SK-N-SH (cell line): ENCODE results near the gene FRYL. TPM values are rescaled to one million over a fixed set of nuclear protein-coding genes. Genes with fewer than 3 reads are reported as not detected.

Experiments
- CTCF ChIA-PET: fragments of 300-600, 350-600 bp; formaldehyde crosslinking; extraction: SDS; loops from one replicate; lab custom pipeline; 2021; lab: Yijun Ruan, JAX
- POLR2A ChIA-PET: fragments of 350-600 bp; sonication (Branson Sonifier 250); formaldehyde crosslinking; extraction: SDS; loops from one replicate; lab custom pipeline; 2020; ENCODE audit warnings: antibody characterized with exemption, inconsistent platforms; lab: Yijun Ruan, JAX
- DNase-seq: peaks from one replicate; pipeline ENCODE4 v3.0.0; 2012
- H2AFZ ChIP-seq: fragments of 200-600 bp; sonication (generic); 2 replicates; pipeline ENCODE4 v1.8.1; 2016; ENCODE audit warnings: antibody characterized with exemption, mild to moderate bottlenecking, low read depth
- H3F3A ChIP-seq: fragments of 200-600 bp; sonication (generic); replicated peaks from 2 replicates; pipeline ENCODE3; 2016; ENCODE audit warnings: antibody characterized with exemption, mild to moderate bottlenecking; ENCODE audit not compliant: insufficient read depth
- H3K27ac ChIP-seq, 2 experiments: fragments of 200-500 bp in 1 of 2; fragments of 200-600 bp in 1 of 2; sonication (Bioruptor generic) in 1 of 2; sonication (generic), shearing (Covaris generic) in 1 of 2; 2 replicates each; pipeline versions ENCODE4 v1.5.1 to v1.6.1; 2014 to 2016; ENCODE audit warnings: low read depth in 2 of 2, inconsistent platforms in 1 of 2, low read length in 1 of 2, mild to moderate bottlenecking in 1 of 2, mixed read lengths in 1 of 2
- H3K27me3 ChIP-seq: fragments of 200-600 bp; sonication (generic), shearing (Covaris generic); 2 replicates; pipeline ENCODE4 v1.6.1; 2016; ENCODE audit warnings: mixed run types; ENCODE audit not compliant: insufficient read depth
- H3K36me3 ChIP-seq, 2 experiments: fragments of 200-500 bp in 1 of 2; fragments of 200-600 bp in 1 of 2; sonication (Bioruptor generic) in 1 of 2; sonication (generic) in 1 of 2; replicated peaks in 1 of 2; 2 replicates each; pipeline versions ENCODE3 to v1.5.1; 2014 to 2016; ENCODE audit warnings: low read length in 1 of 2, mild to moderate bottlenecking in 1 of 2; ENCODE audit not compliant: insufficient read depth in 2 of 2, control insufficient read depth in 1 of 2
- H3K4me1 ChIP-seq, 2 experiments: fragments of 200-500 bp in 1 of 2; fragments of 200-600 bp in 1 of 2; sonication (Bioruptor generic) in 1 of 2; sonication (generic), shearing (Covaris generic) in 1 of 2; 2 replicates each; pipeline versions ENCODE4 v1.5.1 to v1.6.1; 2014 to 2016; ENCODE audit warnings: low read depth in 1 of 2, low read length in 1 of 2, mixed run types in 1 of 2; ENCODE audit not compliant: insufficient read depth in 2 of 2, control insufficient read depth in 1 of 2
- H3K4me2 ChIP-seq: fragments of 200-600 bp; sonication (generic), shearing (Covaris generic); 2 replicates; pipeline ENCODE4 v1.6.1; 2017; ENCODE audit warnings: mixed run types
- H3K4me3 ChIP-seq, 2 experiments: fragments of 200-500 bp in 1 of 2; fragments of 200-600 bp in 1 of 2; sonication (Bioruptor generic) in 1 of 2; sonication (generic), shearing (Covaris generic) in 1 of 2; 2 replicates each; pipeline versions ENCODE4 v1.5.1 to v1.8.1; 2014 to 2016; ENCODE audit warnings: low read depth in 2 of 2, inconsistent platforms in 1 of 2, low read length in 1 of 2, mild to moderate bottlenecking in 1 of 2, mixed read lengths in 1 of 2, moderate library complexity in 1 of 2
- H3K79me2 ChIP-seq: fragments of 200-600 bp; sonication (generic); 2 replicates; pipeline ENCODE4 v1.8.1; 2017; ENCODE audit warnings: mild to moderate bottlenecking; ENCODE audit not compliant: insufficient read depth
- H3K9ac ChIP-seq: fragments of 200-600 bp; sonication (generic); 2 replicates; pipeline ENCODE4 v1.6.1; 2017; ENCODE audit warnings: mixed run types
- H3K9me2 ChIP-seq: fragments of 200-600 bp; sonication (generic); 2 replicates; pipeline ENCODE4 v1.6.1; 2017; ENCODE audit warnings: mixed run types
- H3K9me3 ChIP-seq: fragments of 200-600 bp; sonication (generic); 2 replicates; pipeline ENCODE4 v1.6.1; 2017; ENCODE audit warnings: mixed run types, mild to moderate bottlenecking, moderate library complexity
- H4K20me1 ChIP-seq: fragments of 200-600 bp; sonication (generic); 2 replicates; pipeline ENCODE4 v1.6.1; 2017; ENCODE audit warnings: mild to moderate bottlenecking, mixed run types; ENCODE audit not compliant: insufficient read depth
- CTCF ChIP-seq: fragments of 200-600 bp; sonication (generic); IDR thresholded peaks from 2 replicates; pipeline ENCODE4 v1.6.1; 2017; ENCODE audit warnings: antibody characterized with exemption, mild to moderate bottlenecking, moderate library complexity
- EZH2phosphoT487 ChIP-seq: fragments of 200-600 bp; sonication (generic); IDR thresholded peaks from 2 replicates; pipeline ENCODE4 v1.6.1; 2017; ENCODE audit warnings: low read depth, mixed run types, mild to moderate bottlenecking, antibody characterized with exemption, moderate library complexity, borderline replicate concordance
- FOSL2 ChIP-seq: IDR thresholded peaks from 2 replicates; pipeline ENCODE4 v1.4.0; 2012; ENCODE audit warnings: low read depth, mild to moderate bottlenecking, moderate library complexity, borderline replicate concordance
- FOXJ3 ChIP-seq: sonication (generic); formaldehyde crosslinking; IDR thresholded peaks from 2 replicates; pipeline ENCODE4 v1.5.1; 2020; ENCODE audit warnings: mild to moderate bottlenecking, missing genetic modification reagents
- FOXM1 ChIP-seq: IDR thresholded peaks from 2 replicates; pipeline ENCODE4 v1.4.0; 2012; ENCODE audit warnings: low read depth, mild to moderate bottlenecking
- GABPA ChIP-seq: IDR thresholded peaks from 2 replicates; pipeline ENCODE4 v1.4.0; 2012; ENCODE audit warnings: low read depth, mild to moderate bottlenecking
- GATA2 ChIP-seq: sonication (generic); formaldehyde crosslinking; IDR thresholded peaks from 2 replicates; pipeline ENCODE4 v1.5.0; 2020; ENCODE audit warnings: mild to moderate bottlenecking, missing genetic modification reagents
- IRF3 ChIP-seq: fragments of 150-350 bp; IDR thresholded peaks from 2 replicates; pipeline ENCODE4 v1.6.1; 2016; ENCODE audit warnings: mild to moderate bottlenecking, low read depth, low read length
- JUND ChIP-seq: IDR thresholded peaks from 2 replicates; pipeline ENCODE4 v1.4.0; 2012
- MEF2A ChIP-seq: IDR thresholded peaks from 2 replicates; pipeline ENCODE4 v1.4.0; 2012; ENCODE audit warnings: low read depth, borderline replicate concordance
- MXI1 ChIP-seq: IDR thresholded peaks from 2 replicates; pipeline ENCODE4 v1.6.1; 2012; ENCODE audit warnings: mild to moderate bottlenecking, low read depth, low read length, improper control_type of control experiment
- NFIC ChIP-seq: IDR thresholded peaks from 2 replicates; pipeline ENCODE4 v1.4.0; 2012; ENCODE audit warnings: borderline replicate concordance
- RAD21 ChIP-seq: IDR thresholded peaks from 2 replicates; pipeline ENCODE4 v1.6.1; 2012; ENCODE audit warnings: mild to moderate bottlenecking, low read length
- RFX5 ChIP-seq: IDR thresholded peaks from 2 replicates; pipeline ENCODE4 v1.6.1; 2012; ENCODE audit warnings: mild to moderate bottlenecking, improper control_type of control experiment, low read length
- RXRA ChIP-seq: IDR thresholded peaks from 2 replicates; pipeline ENCODE4 v1.4.0; 2012; ENCODE audit warnings: low read depth, mild to moderate bottlenecking, borderline replicate concordance
- SIN3A ChIP-seq: IDR thresholded peaks from 2 replicates; pipeline ENCODE4 v1.6.1; 2012; ENCODE audit warnings: low read depth, mild to moderate bottlenecking, low read length, moderate library complexity, borderline replicate concordance
- SMC3 ChIP-seq: IDR thresholded peaks from 2 replicates; pipeline ENCODE4 v1.6.1; 2012; ENCODE audit warnings: low read depth, low read length, improper control_type of control experiment
- TAF1 ChIP-seq: IDR thresholded peaks from 2 replicates; pipeline ENCODE4 v1.6.1; 2012; ENCODE audit warnings: low read depth, mild to moderate bottlenecking, low read length, moderate library complexity, borderline replicate concordance
- TCF12 ChIP-seq: IDR thresholded peaks from 2 replicates; pipeline ENCODE4 v1.4.0; 2012
- WGBS: methylation state at CpG from one replicate; pipeline ENCODE4 v1.1.6; 2017; ENCODE audit warnings: low lambda C conversion rate; 5-methylcytosine and 5-hydroxymethylcytosine counted together
- polyA plus RNA-seq, 3 experiments: library from polyadenylated mRNA; depleted of rRNA; stranded (reverse); fragments of >200 nt; gene quantifications; 2 replicates each; pipeline ENCODE4 v1.2.3, GENCODE V29; 2012
- TF ChIP-seq, protein P1 (sequence below): IDR thresholded peaks from 2 replicates; pipeline ENCODE4 v1.6.1; 2012; ENCODE audit warnings: mild to moderate bottlenecking, low read depth, low read length, moderate library complexity

Gene FRYL
- polyA plus RNA-seq, 1 of the 3 experiments (the other 2 are of a cell fraction): 8.2 TPM

DNA sequence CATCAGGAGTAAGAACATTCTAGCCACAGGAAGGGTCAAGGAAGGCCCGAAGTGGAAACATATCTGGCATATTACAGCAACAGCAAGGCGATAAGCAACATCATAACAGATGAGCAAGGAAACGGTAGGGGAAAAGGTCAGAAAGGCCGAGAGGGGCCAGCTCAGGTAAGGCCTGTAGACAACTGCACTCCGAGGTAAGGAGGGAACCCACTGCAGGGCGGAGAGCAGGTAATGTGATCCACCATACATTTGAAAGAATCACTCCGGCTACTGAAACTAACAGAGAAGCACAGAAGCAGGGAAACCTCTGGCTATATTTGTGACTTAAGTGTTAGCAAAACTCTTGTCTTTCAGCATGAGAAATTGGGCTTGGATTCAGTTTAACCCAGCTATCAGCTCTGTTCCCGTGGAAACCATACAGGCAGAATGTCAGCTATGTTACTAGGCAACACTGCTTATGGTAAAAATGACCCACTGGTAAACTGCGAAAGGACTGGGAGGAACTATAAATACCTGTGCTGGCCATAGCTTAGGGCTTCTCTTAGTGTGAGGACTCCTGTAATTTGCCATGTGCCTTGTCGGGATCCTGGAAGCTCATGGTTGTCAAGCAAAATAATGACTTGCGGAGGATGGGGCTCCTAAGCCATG, 31.0 kb downstream of the FRYL start:
- Histone ChIP-seq H3K4me1 (peaks cover 4 to 9% of the 10 kb centered on the region in 2 experiments; a peak in 2 of 4 replicates), H2AFZ (no peak overlapping the region), H3F3A (peaks cover 6% of the 10 kb centered on the region), H4K20me1 (peaks cover 43% of the 10 kb centered on the region), H3K4me3 (no peak overlapping the region), H3K9me2 (no peaks in the 10 kb centered on the region), H3K27ac (no peak overlapping the region), H3K36me3 (no peaks in the 10 kb centered on the region), H3K9me3 (no peaks in the 10 kb centered on the region), H3K79me2 (peaks cover 96% of the 10 kb centered on the region), H3K9ac (no peak overlapping the region), H3K4me2 (no peak overlapping the region), H3K27me3 (no peaks in the 10 kb centered on the region)
- ChIA-PET POLR2A (no interaction called here), CTCF (interaction anchor here (1.0 kb wide), 1 partner anchor 11 kb away, joined by 3 read pairs; no protein-coding TSS in a partner anchor)
- no peak for DNase-seq
- WGBS: 97% methylated on average over 11 of the region's 11 CpGs
- no peak for TF ChIP-seq GABPA
- TF ChIP-seq MXI1: no peak
- no peak for TF ChIP-seq GATA2 (CRISPR knock-in tag)
- TF ChIP-seq SMC3: no peak

- TF ChIP-seq FOXJ3 (CRISPR knock-in tag): no peak
- no peak for TF ChIP-seq FOSL2
- TF ChIP-seq CTCF: no peak
- no peak for TF ChIP-seq IRF3
- TF ChIP-seq JUND: no peak
- TF ChIP-seq MEF2A: no peak
- no peak for TF ChIP-seq GATA2 (CRISPR knock-in tag)
- no peak for TF ChIP-seq RXRA
- no peak for TF ChIP-seq NFIC
- TF ChIP-seq SIN3A: no peak
- TF ChIP-seq RFX5: no peak
- TF ChIP-seq TAF1: no peak
- TF ChIP-seq FOXM1: no peak
- no peak for TF ChIP-seq RAD21
- TF ChIP-seq TCF12: no peak
- TF ChIP-seq MXI1: no peak
- TF ChIP-seq, protein P1, sequence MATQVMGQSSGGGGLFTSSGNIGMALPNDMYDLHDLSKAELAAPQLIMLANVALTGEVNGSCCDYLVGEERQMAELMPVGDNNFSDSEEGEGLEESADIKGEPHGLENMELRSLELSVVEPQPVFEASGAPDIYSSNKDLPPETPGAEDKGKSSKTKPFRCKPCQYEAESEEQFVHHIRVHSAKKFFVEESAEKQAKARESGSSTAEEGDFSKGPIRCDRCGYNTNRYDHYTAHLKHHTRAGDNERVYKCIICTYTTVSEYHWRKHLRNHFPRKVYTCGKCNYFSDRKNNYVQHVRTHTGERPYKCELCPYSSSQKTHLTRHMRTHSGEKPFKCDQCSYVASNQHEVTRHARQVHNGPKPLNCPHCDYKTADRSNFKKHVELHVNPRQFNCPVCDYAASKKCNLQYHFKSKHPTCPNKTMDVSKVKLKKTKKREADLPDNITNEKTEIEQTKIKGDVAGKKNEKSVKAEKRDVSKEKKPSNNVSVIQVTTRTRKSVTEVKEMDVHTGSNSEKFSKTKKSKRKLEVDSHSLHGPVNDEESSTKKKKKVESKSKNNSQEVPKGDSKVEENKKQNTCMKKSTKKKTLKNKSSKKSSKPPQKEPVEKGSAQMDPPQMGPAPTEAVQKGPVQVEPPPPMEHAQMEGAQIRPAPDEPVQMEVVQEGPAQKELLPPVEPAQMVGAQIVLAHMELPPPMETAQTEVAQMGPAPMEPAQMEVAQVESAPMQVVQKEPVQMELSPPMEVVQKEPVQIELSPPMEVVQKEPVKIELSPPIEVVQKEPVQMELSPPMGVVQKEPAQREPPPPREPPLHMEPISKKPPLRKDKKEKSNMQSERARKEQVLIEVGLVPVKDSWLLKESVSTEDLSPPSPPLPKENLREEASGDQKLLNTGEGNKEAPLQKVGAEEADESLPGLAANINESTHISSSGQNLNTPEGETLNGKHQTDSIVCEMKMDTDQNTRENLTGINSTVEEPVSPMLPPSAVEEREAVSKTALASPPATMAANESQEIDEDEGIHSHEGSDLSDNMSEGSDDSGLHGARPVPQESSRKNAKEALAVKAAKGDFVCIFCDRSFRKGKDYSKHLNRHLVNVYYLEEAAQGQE: no peak
- no peak for TF ChIP-seq EZH2phosphoT487
- POLR2A ChIA-PET: no interaction called here
- WGBS: 78% methylated on average over 4 of the region's 4 CpGs
These were observed 33.3 kb downstream of the FRYL start for GRCh38 chr4:48746608-48747362.

More at GRCh38 chr4:48746608-48747362, 33.3 kb downstream of the FRYL start:
- CTCF ChIA-PET: no interaction called here
- Histone ChIP-seq H3F3A (no peaks in the 10 kb centered on the region), H4K20me1 (peaks cover 35% of the 10 kb centered on the region), H3K9me3 (no peaks in the 10 kb centered on the region), H3K36me3 (no peaks in the 10 kb centered on the region), H2AFZ (no peak overlapping the region), H3K27ac (no peak overlapping the region), H3K4me3 (no peak overlapping the region), H3K27me3 (no peaks in the 10 kb centered on the region), H3K79me2 (peaks cover 95% of the 10 kb centered on the region), H3K4me2 (no peak overlapping the region), H3K4me1 (no peaks in the 10 kb centered on the region; a peak in 1 of 4 replicates), H3K9ac (no peak overlapping the region), H3K9me2 (no peaks in the 10 kb centered on the region)
- no peak for DNase-seq
